Left forelimb (tissue), 1 donor: ENCODE results near the gene ZNF789.
"Not testable (repeated sequence)": the region's sequence is repeated elsewhere in the genome, so short reads cannot be mapped to it uniquely, and the experiment has no call there.

Experiments
- DNase-seq: peaks from one replicate; pipeline ENCODE4 v3.0.0-alpha.2; 2018; ENCODE audit warnings: low spot score

The ZNF789 gene

DNA sequence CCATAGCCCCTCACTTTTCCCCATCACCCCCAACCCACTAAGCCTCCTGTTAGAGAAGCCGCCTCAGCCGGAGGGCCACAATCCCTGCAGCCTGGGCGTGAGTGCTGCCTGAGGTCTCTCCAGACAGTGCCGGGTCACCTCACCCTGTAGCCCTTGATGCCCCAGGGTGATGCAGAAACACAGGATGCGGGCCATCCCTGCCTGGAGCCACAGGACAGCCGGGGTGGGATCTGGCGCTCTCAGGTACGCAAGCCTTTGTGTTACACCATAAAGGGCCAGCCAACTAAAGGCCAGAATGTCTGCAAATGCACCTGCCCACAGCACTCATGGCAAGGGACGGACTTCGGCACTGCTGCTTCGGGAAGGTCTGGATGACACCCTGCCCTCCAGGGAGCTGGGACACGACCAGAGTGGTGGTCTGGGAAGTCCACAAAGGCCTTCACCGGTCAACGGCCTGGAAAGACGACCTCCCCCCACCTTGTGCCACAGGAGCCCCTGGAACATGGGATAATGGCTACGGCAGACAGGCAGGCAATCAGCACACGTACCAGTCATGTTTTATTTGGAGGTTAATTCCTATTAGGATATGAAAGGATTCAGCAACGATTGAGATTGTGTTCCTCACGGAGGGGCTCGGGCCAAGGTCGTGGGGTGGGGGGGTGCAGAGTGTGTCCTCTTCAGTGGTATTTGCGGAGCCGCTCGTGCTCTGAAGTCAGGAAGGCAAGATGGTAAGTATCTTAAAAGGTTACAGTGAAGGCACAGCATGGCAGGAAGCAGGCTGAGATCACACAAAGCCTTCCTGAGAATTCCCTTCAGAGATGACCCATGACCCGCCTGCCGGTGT is 14.8 kb upstream of the ZNF789 start:
- no peak for DNase-seq

DNA sequence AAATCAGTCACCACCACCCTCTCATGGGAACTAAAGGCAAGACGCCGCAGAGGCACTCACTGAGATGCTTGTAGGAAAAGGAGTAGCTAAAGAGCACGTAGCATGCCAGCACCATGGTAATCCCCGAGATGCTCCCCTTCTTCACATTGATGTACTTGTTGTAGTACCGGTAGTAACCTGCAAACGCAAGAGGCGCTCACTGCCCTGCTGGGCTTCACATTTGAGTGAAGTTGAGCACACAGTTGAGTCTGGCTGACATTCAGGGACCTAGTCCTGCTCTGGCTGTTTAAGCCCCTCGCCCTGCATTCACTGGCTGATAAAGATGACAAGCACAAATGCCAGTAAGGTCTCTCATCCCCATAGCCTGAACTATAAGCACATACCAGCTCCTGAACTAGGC is 13.6 kb upstream of the ZNF789 start:
- no peak for DNase-seq

DNA sequence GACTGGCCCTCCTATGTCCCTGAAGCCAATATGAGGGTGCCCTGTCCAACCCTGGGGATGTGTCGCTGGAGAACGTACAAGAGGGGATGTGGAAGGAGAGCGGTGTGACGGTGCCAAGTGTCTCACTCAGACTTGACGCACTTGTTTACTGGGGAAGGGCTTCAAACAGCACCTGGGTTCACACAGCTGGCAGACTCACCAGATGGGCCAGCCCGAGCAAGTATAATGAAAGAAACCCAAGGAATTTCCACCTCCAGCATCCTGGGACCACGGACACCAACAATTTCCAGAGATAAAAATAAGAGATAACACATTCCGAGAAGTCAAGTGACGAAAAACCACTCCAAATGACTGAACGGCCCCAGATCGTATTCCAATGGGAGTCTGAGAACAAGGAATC is 12.0 kb upstream of the ZNF789 start:
- DNase-seq = no peak

DNA sequence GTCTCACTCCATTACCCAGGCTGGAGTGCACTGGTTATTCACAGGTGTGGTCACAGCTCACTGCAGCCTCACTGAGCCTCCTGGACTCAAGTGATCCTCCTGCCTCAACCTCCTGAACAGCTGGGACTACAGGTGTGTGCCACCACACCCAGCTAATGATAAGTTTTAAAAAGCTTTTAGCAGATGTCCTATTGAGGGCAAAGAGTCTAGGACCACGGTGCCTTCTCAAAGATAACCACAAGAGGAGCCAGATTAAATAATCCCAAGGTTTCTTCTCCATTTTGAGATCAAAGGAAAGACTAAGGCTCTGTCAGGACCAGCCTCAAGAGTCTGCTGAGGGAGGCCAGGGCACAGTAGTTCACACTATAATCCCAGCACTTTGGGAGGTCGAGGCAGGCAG is 11.5 kb upstream of the ZNF789 start:
- DNase-seq = no peak

DNA sequence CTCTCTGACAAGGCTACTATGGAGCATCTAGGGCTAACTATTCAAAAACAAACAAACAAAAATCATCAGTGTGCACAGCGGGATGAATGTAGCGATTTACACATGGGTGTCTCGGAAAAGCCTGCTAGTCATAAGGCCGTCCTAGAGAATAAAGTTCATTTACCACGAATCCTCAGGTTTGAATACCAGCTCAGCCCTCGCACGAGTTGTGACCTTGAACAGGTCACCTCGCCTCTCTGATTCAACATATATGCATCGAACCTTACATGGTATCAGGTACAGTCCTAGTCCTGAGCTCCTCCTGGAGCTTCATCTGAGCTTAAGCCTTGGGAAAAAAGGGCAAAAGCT is 7.3 kb upstream of the ZNF789 start:
- DNase-seq = no peak

DNA sequence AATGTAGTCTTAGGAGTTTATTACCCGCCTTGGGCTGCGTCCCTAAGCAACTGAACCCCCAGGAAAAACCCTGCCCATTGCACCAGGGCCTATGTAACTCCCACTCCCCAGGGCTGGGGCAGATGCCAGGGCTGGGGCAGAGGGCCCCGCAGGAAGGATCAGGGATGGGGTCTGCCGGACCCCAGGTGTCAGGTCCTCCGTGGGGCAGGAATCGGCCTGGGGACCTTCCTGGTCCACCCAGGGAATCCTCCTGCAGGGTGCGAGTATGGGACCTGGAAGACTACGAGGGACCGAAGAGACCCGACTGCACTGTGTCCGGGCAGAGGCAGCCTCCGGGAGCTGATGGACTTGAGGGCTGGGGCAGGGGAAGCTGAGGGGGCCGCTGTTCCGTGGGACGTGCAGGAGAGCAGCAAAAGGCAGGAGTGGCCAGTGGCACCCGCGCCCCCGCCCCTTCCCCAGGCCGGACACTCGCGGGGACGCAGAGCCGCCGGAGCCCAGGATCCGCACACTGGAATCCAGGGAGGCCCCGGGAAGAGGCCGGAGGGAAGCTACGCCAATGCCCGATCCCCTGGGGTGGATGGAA is 4.3 kb upstream of the ZNF789 start:
- DNase-seq = no peak

DNA sequence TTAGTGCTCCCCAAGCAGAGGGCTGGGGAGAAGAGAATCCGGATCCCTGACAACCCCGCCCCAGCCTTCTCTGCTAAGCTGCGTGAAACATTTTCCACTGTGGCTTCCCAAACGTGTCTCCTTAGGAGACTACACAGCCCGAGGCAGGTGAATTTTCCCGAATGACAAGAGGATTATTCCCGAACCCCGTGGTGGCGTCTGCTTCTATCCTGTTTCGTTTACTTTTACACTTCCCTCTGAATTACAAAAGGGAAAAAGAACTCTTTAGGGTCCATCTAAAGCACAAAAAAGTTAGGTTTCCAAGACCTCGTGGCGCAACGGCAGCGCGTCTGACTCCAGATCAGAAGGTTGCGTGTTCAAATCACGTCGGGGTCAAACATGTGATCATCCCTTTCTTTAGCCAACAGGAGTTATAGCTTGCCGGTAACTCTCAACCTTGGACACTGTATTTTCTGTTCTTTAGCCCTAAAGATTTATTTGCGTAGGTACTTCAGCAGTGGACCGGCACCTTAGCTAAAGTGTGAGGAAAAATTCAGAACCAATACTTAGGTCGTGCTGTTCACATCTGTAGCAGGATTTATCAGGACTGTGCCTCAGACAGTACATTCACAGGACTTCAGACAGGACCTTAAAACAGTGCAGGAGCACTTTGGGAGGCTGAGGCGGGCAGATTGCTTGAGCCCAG is 3.2 kb upstream of the ZNF789 start:
- DNase-seq = no peak

DNA sequence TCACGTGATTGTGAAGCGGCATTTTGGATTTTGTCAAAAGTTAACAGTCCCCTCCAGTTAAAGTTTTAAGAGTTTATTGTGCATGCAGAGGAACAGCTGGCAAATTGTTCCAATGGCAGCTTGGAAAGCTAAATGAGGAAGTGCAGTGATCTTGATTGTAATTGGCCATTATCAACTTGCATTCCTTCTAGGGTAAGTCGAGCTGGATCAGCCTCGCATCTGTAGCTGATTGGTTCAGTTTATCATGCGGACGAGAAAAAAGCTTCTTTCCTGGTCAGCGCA is 566 bp downstream of the ZNF789 start:
- no peak for DNase-seq

DNA sequence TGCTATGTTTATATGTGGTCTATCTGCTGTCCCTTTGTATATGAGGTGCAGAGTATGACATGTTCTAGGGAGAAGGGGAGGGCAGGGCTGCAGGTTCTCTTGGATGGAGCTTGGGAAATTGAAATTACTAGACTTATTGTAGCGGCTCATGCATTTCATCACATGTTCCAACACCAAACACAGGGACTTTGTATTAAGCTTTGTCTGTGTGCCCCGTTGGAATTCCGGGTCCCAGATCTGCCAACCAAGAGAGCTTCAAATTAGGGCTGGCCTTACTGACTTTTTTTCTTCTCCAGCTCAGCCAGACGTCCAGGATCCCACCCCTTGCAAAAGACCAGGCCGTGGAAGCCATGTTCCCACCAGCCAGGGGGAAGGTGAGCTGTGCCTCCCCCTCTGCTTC is 3.4 kb downstream of the ZNF789 start:
- no peak for DNase-seq

DNA sequence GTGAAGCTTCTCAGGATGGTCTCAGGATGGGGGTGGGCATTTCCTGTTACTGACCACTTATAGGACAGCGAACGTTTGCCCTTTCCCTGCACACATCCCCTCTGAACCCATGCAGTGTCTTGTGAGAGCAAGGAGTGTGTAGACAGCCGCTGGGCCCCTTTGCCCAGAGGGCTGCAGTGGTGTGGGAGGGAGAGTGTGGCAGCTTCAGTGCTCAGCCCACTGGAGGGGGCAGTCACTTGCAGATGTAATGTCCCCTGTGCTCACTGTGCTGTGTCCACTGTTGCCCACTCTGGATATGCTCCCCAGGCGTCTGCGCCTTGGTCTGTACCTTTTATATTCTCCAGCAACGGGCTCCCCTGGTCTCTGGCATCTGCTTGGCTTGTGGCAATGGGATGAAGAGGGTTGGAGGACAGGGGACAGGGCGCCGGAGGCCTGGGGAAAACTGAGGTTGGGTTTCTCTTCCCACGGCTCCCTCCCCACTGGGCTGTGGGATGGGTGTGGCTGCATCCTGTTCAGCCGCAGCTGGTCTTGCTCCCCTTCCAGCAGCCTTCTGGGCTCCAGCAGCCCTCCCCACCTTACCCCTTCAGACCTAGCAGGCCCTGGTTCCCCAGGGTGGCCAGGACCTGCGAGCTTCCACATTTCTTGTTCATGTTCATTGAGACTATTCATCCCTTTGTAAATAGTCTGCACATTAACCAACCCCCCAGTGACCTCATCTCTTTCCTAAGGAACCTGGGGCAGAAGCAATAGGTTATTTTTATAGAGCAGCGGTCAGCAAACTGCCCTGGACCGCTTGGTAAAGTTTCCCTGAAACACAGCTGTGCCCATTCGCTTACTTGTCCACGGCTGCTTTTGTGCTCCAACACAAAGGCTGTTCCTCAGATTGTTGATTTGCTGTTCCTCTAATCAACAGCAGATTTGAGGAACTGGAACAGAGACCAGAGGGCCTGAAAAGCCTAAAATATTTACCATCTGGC is 6.1 kb downstream of the ZNF789 start:
- DNase-seq = no peak

DNA sequence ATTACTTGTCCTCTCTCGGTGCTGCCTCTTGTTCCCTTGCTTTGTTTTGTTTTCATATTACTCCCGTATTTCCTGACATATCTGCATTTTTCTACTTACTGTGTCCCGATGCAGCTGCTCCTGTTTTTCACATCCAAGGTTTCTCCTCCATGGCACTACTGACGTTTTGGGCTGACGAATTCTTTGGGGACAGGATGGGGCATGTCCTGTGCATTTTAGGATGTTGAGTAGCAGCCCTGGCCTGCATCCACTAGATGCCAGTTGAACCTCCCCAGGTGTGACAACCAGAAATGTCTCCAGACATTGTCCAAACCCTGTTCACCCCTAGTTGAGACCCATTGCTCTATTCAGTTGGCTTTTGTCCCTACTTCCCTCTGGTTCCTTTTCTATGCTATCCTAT is 12.4 kb downstream of the ZNF789 start:
- no peak for DNase-seq

DNA sequence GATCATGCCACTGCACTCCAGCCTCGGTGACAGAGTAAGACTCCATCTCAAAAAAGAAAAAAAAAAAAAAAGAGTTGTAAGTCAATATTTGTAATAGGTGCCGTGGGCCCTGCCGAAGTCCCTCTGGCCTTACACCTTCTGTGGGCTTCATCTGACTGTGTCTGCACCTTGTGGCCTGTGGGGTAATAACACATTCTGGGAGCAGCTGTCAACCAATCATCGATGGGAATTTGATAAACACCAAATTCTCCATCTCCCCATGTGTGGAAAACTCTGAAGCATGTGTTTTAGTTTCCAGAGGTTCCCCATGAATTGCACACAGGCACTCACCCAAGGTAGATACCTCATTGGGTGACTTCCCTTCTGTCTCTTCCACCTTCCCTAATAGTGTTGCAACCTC is 16.5 kb downstream of the ZNF789 start:
- DNase-seq = no peak

DNA sequence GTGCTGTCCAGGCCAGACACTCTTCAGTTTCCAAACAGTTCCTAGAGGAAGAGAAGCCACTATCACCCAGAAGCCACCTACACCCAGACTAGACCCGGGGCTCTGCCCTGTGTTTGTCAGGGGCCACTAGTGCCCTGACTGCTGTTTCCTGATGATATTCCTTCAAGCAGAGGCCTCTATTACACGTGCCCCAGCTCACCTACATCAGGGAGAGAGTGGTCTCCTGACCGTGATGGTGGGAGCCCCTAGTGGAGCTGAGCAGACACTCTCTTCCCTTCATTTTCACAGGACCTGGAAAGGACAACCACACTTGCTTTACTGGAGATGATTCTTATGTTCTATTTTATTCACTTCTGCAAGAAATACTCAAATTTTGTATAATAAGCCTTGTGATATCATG is 18.2 kb downstream of the ZNF789 start:
- DNase-seq = no peak

DNA sequence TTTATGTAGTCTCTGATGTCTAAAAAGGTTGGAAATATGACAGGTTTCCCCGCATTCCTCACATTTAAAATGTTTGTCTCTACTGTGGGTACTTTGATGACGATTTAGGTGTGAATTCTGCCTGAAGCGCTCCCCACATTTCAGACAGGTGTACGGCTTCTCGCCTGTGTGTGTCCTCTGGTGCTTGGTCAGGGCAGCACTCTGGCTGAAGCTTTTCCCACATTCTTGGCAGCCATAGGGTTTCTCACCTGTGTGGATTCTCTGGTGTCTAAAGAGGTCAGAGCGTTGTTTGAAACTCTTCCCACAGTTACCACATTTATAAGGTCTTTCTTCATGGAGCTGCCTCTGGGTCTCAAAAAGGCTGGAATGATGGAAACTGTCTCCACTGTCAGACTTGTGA is 21.1 kb downstream of the ZNF789 start:
- no peak for DNase-seq

DNA sequence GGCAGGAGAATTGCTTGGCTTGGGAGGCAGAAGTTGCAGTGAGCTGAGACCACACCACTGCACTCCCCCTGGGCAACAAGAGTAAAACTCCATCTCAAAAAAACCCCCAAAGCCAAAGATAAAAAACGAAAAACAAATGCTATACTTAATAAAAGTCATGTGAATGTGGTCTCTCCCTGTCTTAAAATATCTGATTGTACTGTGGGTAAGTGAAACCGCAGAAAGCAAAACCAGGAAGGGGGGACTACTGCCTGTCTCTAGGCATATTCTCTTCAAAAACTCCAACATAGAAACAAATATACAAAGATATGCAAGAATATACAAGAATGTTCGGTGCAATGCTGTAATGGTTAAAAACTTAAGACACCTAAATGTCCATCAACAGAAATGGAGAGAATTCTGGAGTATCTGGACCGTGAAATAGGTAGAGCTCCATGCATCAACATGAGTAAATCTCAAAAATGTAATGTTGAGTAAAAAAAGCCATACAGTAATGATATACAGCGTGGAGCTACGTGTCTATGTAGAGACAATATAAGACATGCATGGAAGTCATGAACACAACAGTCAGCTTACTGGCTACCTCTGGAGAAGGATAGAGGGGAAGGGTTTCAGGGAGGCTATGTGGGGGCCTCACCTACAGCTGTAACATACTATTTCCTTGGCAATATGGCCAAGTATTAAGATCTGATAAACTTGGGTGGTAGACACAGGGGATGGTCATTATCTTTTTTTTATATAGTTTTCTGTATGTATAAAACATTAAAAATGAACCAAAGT is 25.3 kb downstream of the ZNF789 start:
- DNase-seq = no peak

DNA sequence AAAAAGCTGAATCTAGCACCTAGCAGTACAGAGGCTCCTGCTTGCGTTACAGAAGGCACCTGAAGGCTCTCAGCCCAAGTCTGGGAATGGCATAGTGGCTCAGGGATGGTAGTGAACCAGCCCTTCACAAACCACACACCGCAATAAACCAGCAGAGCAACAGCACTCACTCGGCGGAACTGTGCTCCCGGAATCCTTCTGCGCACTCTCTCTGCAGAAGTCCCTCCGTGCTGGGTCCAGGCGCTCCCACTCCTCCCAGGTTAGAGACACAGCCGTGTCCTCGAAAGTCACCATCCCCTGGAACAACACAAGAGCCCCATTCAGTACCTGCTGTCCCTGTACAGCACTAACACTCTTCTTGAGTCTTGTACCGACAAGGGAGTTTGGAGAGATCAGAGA is 25.9 kb downstream of the ZNF789 start:
- DNase-seq = no peak

DNA sequence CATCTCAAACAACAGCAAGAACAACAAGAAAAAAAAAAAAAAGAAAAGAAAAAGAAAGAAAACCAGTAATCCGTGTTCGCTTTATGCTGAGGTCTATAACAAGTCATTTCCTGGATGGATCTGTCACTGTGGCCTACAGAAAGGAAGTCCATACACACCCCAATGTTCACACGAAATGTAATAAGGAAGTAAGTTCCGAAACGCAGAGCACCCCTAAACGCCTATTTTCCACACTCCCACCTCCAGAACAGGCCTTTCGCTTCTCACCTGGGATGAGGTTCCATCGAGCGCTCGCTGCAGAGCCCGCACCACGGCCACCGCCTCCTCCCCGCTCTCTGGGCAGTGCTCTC is 26.7 kb downstream of the ZNF789 start:
- no peak for DNase-seq

DNA sequence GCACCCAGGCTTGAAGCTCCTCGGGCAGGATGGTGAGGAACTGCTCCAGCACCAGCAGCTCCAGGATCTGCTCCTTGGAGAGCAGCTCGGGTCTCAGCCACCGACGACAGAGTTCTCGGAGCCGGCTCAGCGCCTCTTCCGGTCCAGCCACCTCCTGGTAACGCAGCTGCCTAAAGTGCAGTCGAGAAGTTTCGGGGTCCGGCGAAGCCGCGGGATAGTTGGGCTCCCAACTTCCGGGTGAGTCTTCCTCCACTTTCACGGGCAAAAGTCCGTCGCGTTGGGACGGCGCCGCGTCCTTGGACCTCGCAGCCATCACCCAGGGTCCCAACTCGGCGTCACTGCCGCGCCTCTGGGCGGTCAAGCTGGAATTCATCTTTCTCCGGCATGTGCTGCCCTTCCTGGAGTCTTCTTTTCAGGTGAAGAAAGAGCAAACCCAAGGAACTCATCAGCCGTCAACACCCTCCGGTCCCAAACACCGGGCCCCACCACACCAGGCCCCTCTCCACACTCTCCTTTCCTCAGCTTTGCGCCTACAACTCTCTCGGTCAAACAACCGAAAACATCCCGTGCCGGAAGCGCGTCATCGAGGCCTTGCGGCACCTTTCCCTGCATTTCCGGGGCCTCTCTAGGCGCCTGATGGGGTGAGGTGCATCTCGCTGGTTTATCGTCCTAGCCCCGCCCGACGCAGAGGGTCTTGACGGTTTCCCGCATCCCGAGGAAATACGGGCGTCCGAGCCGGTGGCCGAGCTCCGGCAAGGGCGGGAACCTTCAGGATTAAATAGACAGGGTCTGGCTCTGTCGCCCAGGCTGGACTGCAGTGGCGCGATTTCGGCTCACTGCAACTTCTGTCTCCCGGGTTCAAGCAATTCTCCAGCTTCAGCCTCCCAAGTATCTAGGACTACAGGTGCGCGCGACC is 27.3 kb downstream of the ZNF789 start, which contains the start of gene ZNF394:
TSS of gene ZNF394 (minus strand) at position 561 of the 916 bp plus-strand sequence. CDS start at position 373, 188 bp downstream.
- DNase-seq = peak; percentile 90

DNA sequence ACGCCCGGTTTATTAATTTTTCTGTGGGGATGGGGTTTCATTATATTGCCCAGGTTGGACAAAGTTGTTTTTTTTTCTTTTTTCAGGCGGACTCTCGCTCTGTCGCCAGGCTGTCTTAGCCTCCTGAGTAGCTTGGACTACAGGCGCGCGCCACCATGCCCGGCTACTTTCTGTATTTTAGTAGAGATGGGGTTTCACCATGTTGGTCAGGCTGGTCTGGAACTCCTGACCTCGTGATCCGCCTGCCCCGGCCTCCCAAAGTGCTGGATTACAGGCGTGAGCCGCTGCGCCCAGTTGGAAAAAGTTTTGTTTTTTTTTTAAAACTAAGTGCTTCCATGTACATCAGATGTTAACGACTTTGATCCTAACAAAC is 27.9 kb downstream of the ZNF789 start:
- DNase-seq = no peak

DNA sequence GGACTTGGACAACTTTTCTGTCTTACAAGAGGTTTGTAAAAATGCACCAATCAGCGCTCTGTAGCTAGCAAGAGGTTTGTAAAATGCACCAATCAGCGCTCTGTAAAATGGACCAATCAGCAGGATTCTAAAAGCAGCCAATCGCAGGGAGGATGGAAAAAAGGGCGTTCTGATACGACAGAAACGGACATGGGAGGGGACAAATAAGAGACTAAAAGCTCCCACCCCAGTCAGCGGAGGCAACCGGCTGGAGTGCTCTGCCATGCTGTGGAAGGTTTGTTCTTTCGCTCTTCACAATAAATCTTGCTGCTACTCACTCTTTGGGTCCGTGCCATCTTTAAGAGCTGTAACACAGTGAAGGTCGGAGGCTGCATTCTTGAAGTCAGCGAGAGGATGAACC is 28.5 kb downstream of the ZNF789 start:
- not testable (repeated sequence) for DNase-seq

DNA sequence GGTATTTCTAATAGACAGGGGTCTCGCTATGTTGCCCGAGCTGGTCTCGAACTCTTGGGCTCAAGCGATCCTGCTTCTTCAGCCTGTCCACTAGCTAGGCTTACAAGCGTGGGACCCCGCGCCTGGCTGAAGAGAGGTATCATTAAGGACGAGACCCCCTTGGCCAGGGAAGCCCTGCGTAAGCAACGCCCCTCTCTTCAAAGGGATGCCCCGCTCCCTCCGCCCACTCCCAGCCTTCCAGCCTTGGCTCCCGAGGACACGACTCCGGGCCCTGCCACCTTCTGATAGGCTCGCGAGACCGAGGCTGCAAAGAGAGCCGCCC is 31.6 kb downstream of the ZNF789 start:
- no peak for DNase-seq
